IMR-90 (cell line): ENCODE results near the gene ARAP2. TPM values are rescaled to one million over a fixed set of nuclear protein-coding genes. Genes with fewer than 3 reads are reported as not detected.

ENCODE experiments used
- ATAC-seq: fragments of 200-7000 bp; cut with Tn5 transposase; 2 replicates; pipeline ENCODE4 v1.9.1; 2020; ENCODE audit warnings: low read depth, mild to moderate bottlenecking, moderate library complexity
- BruUV-seq: library from RNA; stranded (reverse); fragments of 400-500 nt; replicated peaks from 2 replicates; lab custom pipeline; 2021; lab: Mats Ljungman, UMichigan
- CTCF ChIA-PET: fragments of 300-600 bp; formaldehyde crosslinking; extraction: SDS; loops from one replicate; lab custom pipeline; 2021; ENCODE audit warnings: antibody characterized with exemption; lab: Yijun Ruan, JAX
- POLR2A ChIA-PET: fragments of 300-600 bp; sonication (Branson Sonifier 250); formaldehyde crosslinking; loops from one replicate; lab custom pipeline; 2022; ENCODE audit warnings: antibody characterized with exemption; ENCODE audit not compliant: unreplicated experiment; lab: Charles Lee
- DNase-seq: peaks from one replicate; pipeline ENCODE4 v3.0.0; 2013
- H2AFZ ChIP-seq: replicated peaks from 2 replicates; pipeline ENCODE3; 2013; ENCODE audit warnings: low read length, mild to moderate bottlenecking; ENCODE audit not compliant: poor library complexity
- H2AK5ac ChIP-seq: 2 replicates; pipeline ENCODE4 v1.6.1; 2013; ENCODE audit warnings: low read depth, low read length, inconsistent platforms
- H2AK9ac ChIP-seq: replicated peaks from 2 replicates; pipeline ENCODE3; 2013; ENCODE audit warnings: mild to moderate bottlenecking, low read depth, low read length, moderate library complexity; ENCODE audit not compliant: poor library complexity
- H2BK120ac ChIP-seq: 2 replicates; pipeline ENCODE4 v1.6.1; 2013; ENCODE audit warnings: low read depth, low read length, inconsistent platforms
- H2BK15ac ChIP-seq: 3 replicates; pipeline ENCODE4 v1.6.1; 2013; ENCODE audit warnings: low read depth, low read length, inconsistent platforms
- H2BK20ac ChIP-seq: 2 replicates; pipeline ENCODE4 v1.6.1; 2013; ENCODE audit warnings: low read depth, mild to moderate bottlenecking, inconsistent platforms, low read length, moderate library complexity
- H2BK5ac ChIP-seq: 2 replicates; pipeline ENCODE4 v1.6.1; 2013; ENCODE audit warnings: mild to moderate bottlenecking, low read depth, low read length, inconsistent platforms; ENCODE audit not compliant: poor library complexity, severe bottlenecking
- H3K14ac ChIP-seq: replicated peaks from 2 replicates; pipeline ENCODE4 v1.6.1; 2013; ENCODE audit warnings: low read depth, low read length, inconsistent platforms
- H3K18ac ChIP-seq: 2 replicates; pipeline ENCODE4 v1.6.1; 2013; ENCODE audit warnings: low read depth, low read length, control low read depth
- H3K23ac ChIP-seq: 2 replicates; pipeline ENCODE4 v1.6.1; 2013; ENCODE audit warnings: low read depth, low read length, inconsistent platforms
- H3K27ac ChIP-seq: 2 replicates; pipeline ENCODE4 v1.5.1; 2013; ENCODE audit warnings: mild to moderate bottlenecking, control low read depth, low read length; ENCODE audit not compliant: insufficient read depth
- H3K27me3 ChIP-seq: 2 replicates; pipeline ENCODE4 v1.6.1; 2013; ENCODE audit warnings: low read length; ENCODE audit not compliant: control insufficient read depth, insufficient read depth
- H3K36me3 ChIP-seq: 2 replicates; pipeline ENCODE4 v1.6.1; 2013; ENCODE audit warnings: low read length, mixed read lengths; ENCODE audit not compliant: control insufficient read depth, insufficient read depth
- H3K4ac ChIP-seq: 2 replicates; pipeline ENCODE4 v1.6.1; 2013; ENCODE audit warnings: low read depth, low read length, inconsistent platforms
- H3K4me1 ChIP-seq: 2 replicates; pipeline ENCODE4 v1.6.1; 2013; ENCODE audit warnings: low read length, mixed read lengths; ENCODE audit not compliant: control insufficient read depth, insufficient read depth
- H3K4me2 ChIP-seq: 2 replicates; pipeline ENCODE4 v1.6.1; 2013; ENCODE audit warnings: low read depth, mild to moderate bottlenecking, control low read depth, low read length, moderate library complexity
- H3K4me3 ChIP-seq: 2 replicates; pipeline ENCODE4 v1.5.1; 2013; ENCODE audit warnings: low read depth, mild to moderate bottlenecking, control low read depth, low read length, moderate library complexity; ENCODE audit not compliant: insufficient read depth
- H3K56ac ChIP-seq: 2 replicates; pipeline ENCODE4 v1.6.1; 2013; ENCODE audit warnings: low read length, inconsistent platforms; ENCODE audit not compliant: insufficient read depth; ENCODE audit errors: extremely low read depth
- H3K79me1 ChIP-seq, 2 experiments: 2 replicates each; pipeline ENCODE4 v1.6.1; 2013; ENCODE audit warnings: low read length in 2 of 2, inconsistent platforms in 1 of 2, low read depth in 1 of 2
- H3K9ac ChIP-seq: 2 replicates; pipeline ENCODE4 v1.6.1; 2013; ENCODE audit warnings: low read depth, low read length, control low read depth
- H3K9me1 ChIP-seq: 2 replicates; pipeline ENCODE4 v1.6.1; 2013; ENCODE audit warnings: low read length, inconsistent platforms; ENCODE audit not compliant: insufficient read depth
- H3K9me3 ChIP-seq: 2 replicates; pipeline ENCODE4 v1.6.1; 2013; ENCODE audit warnings: low read length; ENCODE audit not compliant: control insufficient read depth, insufficient read depth
- H4K20me1 ChIP-seq: 2 replicates; pipeline ENCODE4 v1.6.1; 2013; ENCODE audit warnings: low read length, inconsistent platforms; ENCODE audit not compliant: insufficient read depth
- H4K5ac ChIP-seq: 2 replicates; pipeline ENCODE4 v1.6.1; 2013; ENCODE audit warnings: mild to moderate bottlenecking, low read depth, low read length, control low read depth
- H4K8ac ChIP-seq, 2 experiments: 2 replicates each; pipeline ENCODE4 v1.6.1; 2013; ENCODE audit warnings: low read depth in 2 of 2, low read length in 2 of 2, control low read depth in 1 of 2, inconsistent platforms in 1 of 2
- H4K91ac ChIP-seq: 2 replicates; pipeline ENCODE4 v1.6.1; 2013; ENCODE audit warnings: low read depth, low read length, inconsistent platforms; ENCODE audit not compliant: insufficient read depth
- CTCF ChIP-seq: conservative IDR thresholded peaks from 2 replicates; pipeline ENCODE4 v1.5.1; 2012; ENCODE audit warnings: mild to moderate bottlenecking, low read depth, low read length, improper control_type of control experiment
- ELK1 ChIP-seq: fragments of 150-350 bp; IDR thresholded peaks from 2 replicates; pipeline ENCODE4 v1.6.1; 2016; ENCODE audit warnings: low read depth, mild to moderate bottlenecking, low read length, moderate library complexity, borderline replicate concordance
- FOS ChIP-seq: fragments of 150-350 bp; IDR thresholded peaks from 2 replicates; pipeline ENCODE4 v1.6.1; 2016; ENCODE audit warnings: low read depth, low read length
- MAZ ChIP-seq: IDR thresholded peaks from 2 replicates; pipeline ENCODE4 v1.6.1; 2012; ENCODE audit warnings: low read depth, mild to moderate bottlenecking, low read length, improper control_type of control experiment, moderate library complexity, borderline replicate concordance
- NFE2L2 ChIP-seq: fragments of 150-350 bp; IDR thresholded peaks from 2 replicates; pipeline ENCODE4 v1.6.1; 2016; ENCODE audit warnings: low read depth, mild to moderate bottlenecking, low read length
- POLR2A ChIP-seq: IDR thresholded peaks from 2 replicates; pipeline ENCODE4 v1.6.1; 2012; ENCODE audit warnings: mild to moderate bottlenecking, low read depth, low read length
- RAD21 ChIP-seq: IDR thresholded peaks from 2 replicates; pipeline ENCODE4 v1.6.1; 2012; ENCODE audit warnings: low read length, improper control_type of control experiment
- RCOR1 ChIP-seq: IDR thresholded peaks from 2 replicates; pipeline ENCODE4 v1.6.1; 2012; ENCODE audit warnings: mild to moderate bottlenecking, low read length, improper control_type of control experiment; ENCODE audit not compliant: insufficient replicate concordance
- RFX5 ChIP-seq: IDR thresholded peaks from 2 replicates; pipeline ENCODE4 v1.8.0; 2012; ENCODE audit warnings: low read depth, mild to moderate bottlenecking, low read length, moderate library complexity
- SMC3 ChIP-seq: fragments of 150-350 bp; IDR thresholded peaks from 2 replicates; pipeline ENCODE4 v1.6.1; 2016; ENCODE audit warnings: low read depth, mild to moderate bottlenecking, antibody characterized with exemption, low read length, moderate library complexity
- USF2 ChIP-seq: fragments of 150-350 bp; IDR thresholded peaks from 2 replicates; pipeline ENCODE4 v1.6.1; 2017; ENCODE audit warnings: mild to moderate bottlenecking, antibody characterized with exemption, low read length, low read depth
- dilution Hi-C: fragments of 300-500 bp; cut with HindIII; formaldehyde crosslinking; loops from one replicate; pipeline ENCODE4 v1.14.3; 2018; ENCODE audit warnings: low sequenced_read_pairs; ENCODE audit not compliant: unreplicated experiment
- in situ Hi-C: fragments of 300-500 bp; cut with MboI; formaldehyde crosslinking; loops from 3 replicates; pipeline ENCODE4 v1.14.3; 2019; ENCODE audit warnings: low sequenced_read_pairs, inconsistent platforms, mixed read lengths
- intact Hi-C: fragments of 100-400 bp; cut with micrococcal nuclease; formaldehyde crosslinking; loops from 2 replicates; pipeline ENCODE4 v1.10.0; 2022
- polyA plus RNA-seq, 3 experiments: library from polyadenylated mRNA; depleted of rRNA; stranded (reverse); fragments of >200 nt; gene quantifications; 2 replicates each; pipeline ENCODE4 v1.2.3, GENCODE V29; 2012; ENCODE audit warnings: low replicate concordance in 1 of 3
- total RNA-seq: library from RNA; depleted of rRNA; stranded (reverse); fragments of >200 nt; gene quantifications from 2 replicates; pipeline ENCODE4 v1.2.3, GENCODE V29; 2012

ARAP2 gene
- total and polyA plus RNA-seq, 2 of the 4 experiments (the other 2 are of a cell fraction): 0.32 to 1.8 TPM

- Histone ChIP-seq H4K5ac (no peak overlapping the region), H3K9me1 (no peaks in the 10 kb centered on the region), H3K23ac (no peak overlapping the region), H4K20me1 (no peaks in the 10 kb centered on the region), H3K14ac (no peak overlapping the region), H2BK120ac (no peak overlapping the region), H3K4ac (no peak overlapping the region), H3K56ac (no peak overlapping the region), H4K91ac (no peak overlapping the region), H3K18ac (no peak overlapping the region), H3K36me3 (no peaks in the 10 kb centered on the region), H3K9me3 (no peaks in the 10 kb centered on the region), H4K8ac (no peak overlapping the region), H2AK5ac (no peak overlapping the region), H3K79me1 (no peaks in the 10 kb centered on the region), H3K4me1 (no peaks in the 10 kb centered on the region), H2BK15ac (no peak overlapping the region), H3K27ac (no peak overlapping the region), H2AK9ac (no peak overlapping the region), H3K4me2 (no peak overlapping the region), H3K27me3 (no peaks in the 10 kb centered on the region), H2BK20ac (no peak overlapping the region), H3K9ac (no peak overlapping the region), H3K4me3 (no peak overlapping the region), H2AFZ (no peak overlapping the region), H2BK5ac (no peak overlapping the region)
- no TSS peak for BruUV-seq
- TF ChIP-seq CTCF (no peak), RFX5 (no peak), POLR2A (no peak), RCOR1 (no peak), USF2 (no peak), SMC3 (no peak), NFE2L2 (no peak), FOS (no peak), ELK1 (no peak), RAD21 (no peak), MAZ (no peak)
- ChIA-PET CTCF (no interaction called here), POLR2A (no interaction called here)
- no peak for ATAC-seq
- peak; percentile 23 for DNase-seq
- dilution Hi-C loops: no loop called here
- intact Hi-C loops: no loop called here
- in situ Hi-C loops: no loop called here
Observed at GRCh38 chr4:36111172-36111571, 133.1 kb downstream of the ARAP2 start.
